ENCODE measurements around the gene EMD. TPM values are rescaled to one million over a fixed set of nuclear protein-coding genes. Genes with fewer than 3 reads are reported as not detected.

Gene EMD
- total and polyA plus RNA-seq, 10 of the 15 experiments (the other 5 are each of a cell fraction or from before 2014, with no cell fraction given), result 0.76 to 100 (median 43.2) TPM

- TF ChIP-seq NKRF (conservative IDR thresholded peaks at IDR 0.05), result peak; percentile 30; the same call in 1 of the 2 replicates
- peak; percentile 42; the same call in 1 of the 2 replicates for TF ChIP-seq CREM (IDR thresholded peaks at IDR 0.05; ENCODE audit: low read depth)
- no peak for TF ChIP-seq SP1 (IDR thresholded peaks at IDR 0.05; ENCODE audit: low read depth, low read length)
- no peak for TF ChIP-seq EZH2 (IDR thresholded peaks at IDR 0.05; ENCODE audit: borderline replicate concordance, control insufficient read depth, low read depth, low read length)
- TF ChIP-seq MEF2A (IDR thresholded peaks at IDR 0.05; ENCODE audit: insufficient read depth, low read depth, low read length), result no peak
- no peak for TF ChIP-seq FOXM1 (IDR thresholded peaks at IDR 0.05; ENCODE audit: low read depth, low read length)
- TF ChIP-seq TCF12 (IDR thresholded peaks at IDR 0.05; ENCODE audit: low read depth, low read length), result no peak
- TF ChIP-seq RELB (IDR thresholded peaks at IDR 0.05; ENCODE audit: low read depth), result no peak
- TF ChIP-seq E2F4 (IDR thresholded peaks at IDR 0.05; ENCODE audit: low read depth, low read length), result no peak
- no peak for TF ChIP-seq USF1 (IDR thresholded peaks at IDR 0.05; ENCODE audit: borderline replicate concordance, extremely low read length, insufficient read depth, low read depth, low read length)
- TF ChIP-seq ATF3 (IDR thresholded peaks at IDR 0.05; ENCODE audit: borderline replicate concordance, extremely low read depth, low read depth, low read length), result no peak
- TF ChIP-seq IRF5 (IDR thresholded peaks at IDR 0.05; ENCODE audit: borderline replicate concordance), result no peak
- 0 out of 2 replicates have a peak, but pooled peaks have one; percentile 46 for TF ChIP-seq IKZF1 (conservative IDR thresholded peaks at IDR 0.05)
- TF ChIP-seq YY1 (IDR thresholded peaks at IDR 0.05; ENCODE audit: low read depth, low read length), result no peak
- no peak for TF ChIP-seq ATF7 (IDR thresholded peaks at IDR 0.05; ENCODE audit: low read depth)
- peak; percentile 76 for TF ChIP-seq POLR2A (IDR thresholded peaks at IDR 0.05; ENCODE audit: low read depth, low read length)
- TF ChIP-seq ETV6 (conservative IDR thresholded peaks at IDR 0.05 in 1 of 2, IDR thresholded peaks at IDR 0.05 in 1 of 2; ENCODE audit: borderline replicate concordance in 1 of 2, low read depth in 1 of 2), result no peak
- no peak for TF ChIP-seq MXI1 (IDR thresholded peaks at IDR 0.05; ENCODE audit: low read depth, low read length)
- no peak for TF ChIP-seq KLF5 (IDR thresholded peaks at IDR 0.05; ENCODE audit: partially characterized antibody)
- no peak for TF ChIP-seq EGR1 (IDR thresholded peaks at IDR 0.05; ENCODE audit: borderline replicate concordance in 1 of 2, low read depth in 2 of 2, low read length in 2 of 2)
- 0 out of 4 replicates have a peak, but pooled peaks of 1 of the 2 experiments have one; percentile 35 for TF ChIP-seq IKZF2 (IDR thresholded peaks at IDR 0.05)
- peak; percentile 67; the same call in 1 of the 2 replicates for TF ChIP-seq LARP7 (IDR thresholded peaks at IDR 0.05)
- no peak for TF ChIP-seq ZSCAN29 (IDR thresholded peaks at IDR 0.05)
Measured at GRCh38 chrX:154378059-154378798, 866 bp upstream of the EMD start (continued).
